K562 (cell line): ENCODE results near the gene HERC3. TPM values are rescaled to one million over a fixed set of nuclear protein-coding genes. Genes with fewer than 3 reads are reported as not detected.

Source experiments
- ARNT ChIP-seq, 2 experiments: fragments of 450-650 bp; IDR thresholded peaks; 2 replicates each; pipeline ENCODE4 v1.6.1; 2016; ENCODE audit warnings: mild to moderate bottlenecking in 1 of 2
- BHLHE40 ChIP-seq: IDR thresholded peaks from 2 replicates; pipeline ENCODE4 v1.6.1; 2011; ENCODE audit warnings: low read length, improper control_type of control experiment
- CREB1 ChIP-seq, 2 experiments: sonication (generic) in 1 of 2; formaldehyde crosslinking in 1 of 2; IDR thresholded peaks; 2 replicates each; pipeline versions ENCODE4 v1.6.1 to v1.8.0; 2012 to 2022; ENCODE audit warnings: inconsistent platforms in 1 of 2, mild to moderate bottlenecking in 1 of 2, missing genetic modification reagents in 1 of 2, moderate library complexity in 1 of 2
- HNRNPUL1 ChIP-seq: fragments of 200-400 bp; formaldehyde crosslinking; IDR thresholded peaks from 2 replicates; pipeline ENCODE4 v1.6.1; 2017; ENCODE audit warnings: low read length
- LCOR ChIP-seq: sonication (generic); formaldehyde crosslinking; IDR thresholded peaks from 2 replicates; pipeline ENCODE4 v1.8.0; 2022; ENCODE audit warnings: mild to moderate bottlenecking, missing genetic modification reagents
- MBD2 ChIP-seq: sonication (generic); IDR thresholded peaks from 2 replicates; pipeline ENCODE4 v1.6.1; 2016; ENCODE audit warnings: low read depth, borderline replicate concordance
- RFX5 ChIP-seq: IDR thresholded peaks from 2 replicates; pipeline ENCODE4 v1.6.1; 2011; ENCODE audit warnings: low read depth, mild to moderate bottlenecking, improper control_type of control experiment, low read length
- SMARCE1 ChIP-seq: fragments of 450-650 bp; IDR thresholded peaks from 2 replicates; pipeline ENCODE4 v1.7.1; 2016; ENCODE audit warnings: mild to moderate bottlenecking
- SNIP1 ChIP-seq: fragments of 450-650 bp; IDR thresholded peaks from 2 replicates; pipeline ENCODE4 v1.7.1; 2017; ENCODE audit warnings: low read depth, mild to moderate bottlenecking
- ZBTB33 ChIP-seq: sonication (generic); formaldehyde crosslinking; IDR thresholded peaks from 2 replicates; pipeline ENCODE4 v1.8.1; 2023; ENCODE audit warnings: mild to moderate bottlenecking, missing genetic modification reagents
- polyA plus RNA-seq, 8 experiments: library from polyadenylated mRNA; depleted of rRNA in 4 of 8; stranded (reverse) in 5 of 8; unstranded in 3 of 8; fragments of >200 nt; fragmentation: Nextera tagmentation in 2 of 8; fragmentation: Illumina TruSeq in 1 of 8; extraction: Ambion mirVana in 2 of 8; extraction: Trizol in 1 of 8; gene quantifications; 2 replicates each; pipeline versions ENCODE4 v1.2.1 to v1.2.3, GENCODE V29; 2011 to 2014; ENCODE audit warnings: inconsistent platforms in 1 of 8, missing spikeins in 1 of 8
- total RNA-seq, 7 experiments: library from RNA; depleted of rRNA in 6 of 7; stranded (reverse); fragments of >200 nt in 6 of 7; fragmentation: Illumina TruSeq in 2 of 7; extraction: Trizol in 2 of 7; gene quantifications; 2 replicates each; pipeline versions ENCODE4 v1.2.1 to v1.2.3, GENCODE V29; 2011 to 2021; ENCODE audit warnings: low replicate concordance in 1 of 7
- TF ChIP-seq, protein P1 (sequence below): fragments of 200-800 bp; sonication (Bioruptor generic); IDR thresholded peaks from 2 replicates; pipeline ENCODE4 v1.6.1; 2017; ENCODE audit warnings: missing genetic modification characterization, missing compliant biosample characterization
- TF ChIP-seq, protein P2 (sequence below): fragments of 450-650 bp; IDR thresholded peaks from 2 replicates; pipeline ENCODE4 v1.6.1; 2016
- TF ChIP-seq, protein P3 (sequence below): fragments of 250-450 bp; sonication (Bioruptor Pico); IDR thresholded peaks from 2 replicates; pipeline ENCODE4 v1.4.0; 2020; ENCODE audit warnings: mild to moderate bottlenecking, moderate library complexity
- TF ChIP-seq, protein P4 (sequence below): fragments of 250-450 bp; sonication (Bioruptor Pico); IDR thresholded peaks from 2 replicates; pipeline ENCODE4 v1.4.0; 2020; ENCODE audit warnings: mild to moderate bottlenecking
- TF ChIP-seq, protein P5 (sequence below), 2 experiments: IDR thresholded peaks in 1 of 2; conservative IDR thresholded peaks in 1 of 2; 2 replicates each; pipeline ENCODE4 v1.6.1; 2016; ENCODE audit warnings: low read depth in 2 of 2, mild to moderate bottlenecking in 1 of 2, missing compliant biosample characterization in 1 of 2, missing genetic modification characterization in 1 of 2, moderate library complexity in 1 of 2

The HERC3 gene
- total and polyA plus RNA-seq, 9 of the 15 experiments (the other 6 are each of a cell fraction or from before 2014, with no cell fraction given): 1.8 to 13.1 (median 7.6) TPM

DNA sequence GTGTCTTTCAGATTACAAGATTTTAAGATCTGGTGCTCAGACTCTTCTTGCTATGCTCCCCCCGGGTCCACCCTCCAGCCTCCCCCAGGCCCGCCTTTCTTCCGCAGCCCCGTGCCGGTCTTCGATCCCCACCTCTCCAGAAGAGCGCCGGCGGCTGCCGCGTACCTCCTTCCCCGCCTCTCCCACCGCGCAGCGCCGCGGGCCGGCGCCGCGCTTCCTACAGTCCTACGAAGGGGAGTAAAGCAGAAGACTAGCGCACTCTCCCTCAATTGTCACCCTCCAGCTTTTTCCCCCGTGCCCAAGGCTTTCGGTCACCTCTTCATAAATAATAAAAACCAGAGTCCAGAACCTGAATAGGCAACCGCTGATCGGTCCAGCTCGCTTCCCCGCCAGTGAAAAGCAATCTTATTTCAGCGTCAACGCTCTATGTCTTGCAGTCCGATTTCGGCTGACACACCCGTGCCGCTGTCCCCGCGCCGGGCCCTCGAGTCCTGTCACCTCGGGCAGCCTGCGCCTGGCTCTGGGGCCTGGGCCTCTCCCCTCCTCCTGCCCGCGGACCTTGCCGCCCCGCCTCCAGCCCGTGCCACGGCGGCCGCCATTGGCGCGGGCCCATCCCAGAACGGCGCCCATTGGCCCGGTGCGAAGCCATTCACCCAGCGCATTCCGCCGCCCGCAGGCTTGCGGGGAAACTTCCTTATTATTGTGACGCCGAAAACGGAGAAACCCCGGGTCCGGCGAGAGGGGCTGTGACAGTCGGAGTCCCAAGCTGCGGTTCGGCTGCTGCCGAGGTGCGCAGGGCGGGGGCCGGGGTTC is at the start of gene HERC3 (continued):
- TF ChIP-seq ZBTB33 (CRISPR knock-in tag): peak; percentile 56; the same call in 1 of the 2 replicates
- TF ChIP-seq SMARCE1: peak; percentile 53; the same call in 1 of the 2 replicates
- TF ChIP-seq HNRNPUL1: no peak
- TF ChIP-seq, protein P1, sequence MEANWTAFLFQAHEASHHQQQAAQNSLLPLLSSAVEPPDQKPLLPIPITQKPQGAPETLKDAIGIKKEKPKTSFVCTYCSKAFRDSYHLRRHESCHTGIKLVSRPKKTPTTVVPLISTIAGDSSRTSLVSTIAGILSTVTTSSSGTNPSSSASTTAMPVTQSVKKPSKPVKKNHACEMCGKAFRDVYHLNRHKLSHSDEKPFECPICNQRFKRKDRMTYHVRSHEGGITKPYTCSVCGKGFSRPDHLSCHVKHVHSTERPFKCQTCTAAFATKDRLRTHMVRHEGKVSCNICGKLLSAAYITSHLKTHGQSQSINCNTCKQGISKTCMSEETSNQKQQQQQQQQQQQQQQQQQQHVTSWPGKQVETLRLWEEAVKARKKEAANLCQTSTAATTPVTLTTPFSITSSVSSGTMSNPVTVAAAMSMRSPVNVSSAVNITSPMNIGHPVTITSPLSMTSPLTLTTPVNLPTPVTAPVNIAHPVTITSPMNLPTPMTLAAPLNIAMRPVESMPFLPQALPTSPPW (CRISPR knock-in tag): peak; percentile 80
- peak; percentile 92 for TF ChIP-seq MBD2
- TF ChIP-seq RFX5: no peak
- TF ChIP-seq, protein P2, sequence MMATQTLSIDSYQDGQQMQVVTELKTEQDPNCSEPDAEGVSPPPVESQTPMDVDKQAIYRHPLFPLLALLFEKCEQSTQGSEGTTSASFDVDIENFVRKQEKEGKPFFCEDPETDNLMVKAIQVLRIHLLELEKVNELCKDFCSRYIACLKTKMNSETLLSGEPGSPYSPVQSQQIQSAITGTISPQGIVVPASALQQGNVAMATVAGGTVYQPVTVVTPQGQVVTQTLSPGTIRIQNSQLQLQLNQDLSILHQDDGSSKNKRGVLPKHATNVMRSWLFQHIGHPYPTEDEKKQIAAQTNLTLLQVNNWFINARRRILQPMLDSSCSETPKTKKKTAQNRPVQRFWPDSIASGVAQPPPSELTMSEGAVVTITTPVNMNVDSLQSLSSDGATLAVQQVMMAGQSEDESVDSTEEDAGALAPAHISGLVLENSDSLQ: peak; percentile 99
- TF ChIP-seq, protein P3, sequence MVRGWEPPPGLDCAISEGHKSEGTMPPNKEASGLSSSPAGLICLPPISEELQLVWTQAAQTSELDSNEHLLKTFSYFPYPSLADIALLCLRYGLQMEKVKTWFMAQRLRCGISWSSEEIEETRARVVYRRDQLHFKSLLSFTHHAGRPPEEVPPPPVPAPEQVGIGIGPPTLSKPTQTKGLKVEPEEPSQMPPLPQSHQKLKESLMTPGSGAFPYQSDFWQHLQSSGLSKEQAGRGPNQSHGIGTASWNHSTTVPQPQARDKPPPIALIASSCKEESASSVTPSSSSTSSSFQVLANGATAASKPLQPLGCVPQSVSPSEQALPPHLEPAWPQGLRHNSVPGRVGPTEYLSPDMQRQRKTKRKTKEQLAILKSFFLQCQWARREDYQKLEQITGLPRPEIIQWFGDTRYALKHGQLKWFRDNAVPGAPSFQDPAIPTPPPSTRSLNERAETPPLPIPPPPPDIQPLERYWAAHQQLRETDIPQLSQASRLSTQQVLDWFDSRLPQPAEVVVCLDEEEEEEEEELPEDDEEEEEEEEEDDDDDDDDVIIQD (CRISPR knock-in tag): no peak
- TF ChIP-seq, protein P4, sequence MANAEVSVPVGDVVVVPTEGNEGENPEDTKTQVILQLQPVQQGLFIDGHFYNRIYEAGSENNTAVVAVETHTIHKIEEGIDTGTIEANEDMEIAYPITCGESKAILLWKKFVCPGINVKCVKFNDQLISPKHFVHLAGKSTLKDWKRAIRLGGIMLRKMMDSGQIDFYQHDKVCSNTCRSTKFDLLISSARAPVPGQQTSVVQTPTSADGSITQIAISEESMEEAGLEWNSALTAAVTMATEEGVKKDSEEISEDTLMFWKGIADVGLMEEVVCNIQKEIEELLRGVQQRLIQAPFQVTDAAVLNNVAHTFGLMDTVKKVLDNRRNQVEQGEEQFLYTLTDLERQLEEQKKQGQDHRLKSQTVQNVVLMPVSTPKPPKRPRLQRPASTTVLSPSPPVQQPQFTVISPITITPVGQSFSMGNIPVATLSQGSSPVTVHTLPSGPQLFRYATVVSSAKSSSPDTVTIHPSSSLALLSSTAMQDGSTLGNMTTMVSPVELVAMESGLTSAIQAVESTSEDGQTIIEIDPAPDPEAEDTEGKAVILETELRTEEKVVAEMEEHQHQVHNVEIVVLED (CRISPR knock-in tag): peak; percentile 16; the same call in 1 of the 2 replicates
- 0 out of 2 replicates have a peak, but pooled peaks have one; percentile 22 for TF ChIP-seq LCOR (CRISPR knock-in tag)
- TF ChIP-seq, protein P5, sequence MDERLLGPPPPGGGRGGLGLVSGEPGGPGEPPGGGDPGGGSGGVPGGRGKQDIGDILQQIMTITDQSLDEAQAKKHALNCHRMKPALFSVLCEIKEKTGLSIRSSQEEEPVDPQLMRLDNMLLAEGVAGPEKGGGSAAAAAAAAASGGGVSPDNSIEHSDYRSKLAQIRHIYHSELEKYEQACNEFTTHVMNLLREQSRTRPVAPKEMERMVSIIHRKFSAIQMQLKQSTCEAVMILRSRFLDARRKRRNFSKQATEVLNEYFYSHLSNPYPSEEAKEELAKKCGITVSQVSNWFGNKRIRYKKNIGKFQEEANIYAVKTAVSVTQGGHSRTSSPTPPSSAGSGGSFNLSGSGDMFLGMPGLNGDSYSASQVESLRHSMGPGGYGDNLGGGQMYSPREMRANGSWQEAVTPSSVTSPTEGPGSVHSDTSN (CRISPR knock-in tag; IDR thresholded peaks at IDR 0.05; ENCODE audit: low read depth): peak; percentile 78
- TF ChIP-seq, protein P5 (tag; conservative IDR thresholded peaks at IDR 0.05; ENCODE audit: low read depth): peak; percentile 87
- TF ChIP-seq ARNT (IDR thresholded peaks at IDR 0.05): no peak
- TF ChIP-seq SNIP1: no peak
- TF ChIP-seq CREB1 (IDR thresholded peaks at IDR 0.05): peak; percentile 11; the same call in 1 of the 2 replicates
- TF ChIP-seq CREB1 (CRISPR knock-in tag; IDR thresholded peaks at IDR 0.05): peak; percentile 71; the same call in 1 of the 2 replicates
- TF ChIP-seq BHLHE40: peak; percentile 89
